Right lobe of liver (tissue), 6 donors: ENCODE measurements around the gene INPP4B. TPM values are rescaled to one million over a fixed set of nuclear protein-coding genes. Genes with fewer than 3 reads are reported as not detected.

ENCODE experiments used
- ATAC-seq, 4 donors: fragments of 200-7000 bp; cut with Tn5 transposase; one replicate each; pipeline ENCODE4 v1.9.1; 2020; ENCODE audit warnings: mild to moderate bottlenecking in 4 of 4, moderate library complexity in 4 of 4
- DNase-seq, 3 donors: peaks; one replicate each; pipeline ENCODE4 v3.0.0-alpha.2; 2020
- H3K27ac ChIP-seq, 3 donors: fragments of 200-600 bp; one replicate each; pipeline ENCODE4 v1.8.0; 2022
- H3K27me3 ChIP-seq, 2 donors: fragments of 200-600 bp; one replicate each; pipeline ENCODE4 v1.8.0; 2022
- H3K36me3 ChIP-seq, 4 donors: fragments of 200-600 bp; sonication (generic) in 1 of 4; one replicate each; pipeline versions ENCODE4 v1.5.1 to v1.8.0; 2017 to 2022; ENCODE audit warnings: control low read depth in 1 of 4
- H3K4me1 ChIP-seq, 4 donors: fragments of 200-600 bp; sonication (generic) in 1 of 4; one replicate each; pipeline versions ENCODE4 v1.5.1 to v1.8.0; 2017 to 2022; ENCODE audit warnings: control low read depth in 1 of 4
- H3K4me3 ChIP-seq, 3 donors: fragments of 200-600 bp; one replicate each; pipeline ENCODE4 v1.8.0; 2022
- H3K9me3 ChIP-seq, 4 donors: fragments of 200-600 bp; sonication (generic) in 1 of 4; one replicate each; pipeline versions ENCODE4 v1.5.1 to v1.8.0; 2017 to 2022; ENCODE audit warnings: control low read depth in 1 of 4
- POLR2A ChIP-seq: fragments of 450-650 bp; IDR thresholded peaks from one replicate; pipeline ENCODE4 v1.6.1; 2017; ENCODE audit warnings: antibody characterized with exemption, mild to moderate bottlenecking
- WGBS: methylation state at CpG from one replicate; pipeline ENCODE4 v1.1.6; 2018; ENCODE audit warnings: low coverage, low lambda C conversion rate; ENCODE audit not compliant: insufficient coverage; ENCODE audit errors: missing lambda C conversion rate; 5-methylcytosine and 5-hydroxymethylcytosine counted together
- intact Hi-C, 2 donors: fragments of 100-400 bp; cut with DNase I; formaldehyde crosslinking; loops; one replicate each; pipeline versions ENCODE4 v1.11.2 to v1.14.1; 2022
- total RNA-seq, 6 experiments: library from RNA; depleted of rRNA in 2 of 6; stranded (reverse); fragments of >200 nt in 2 of 6; fragmentation: NEBNext Ultra II Directional in 3 of 6; extraction: Animal tissue kit (Norgen Biotek cat#: 25700) in 3 of 6; gene quantifications; one replicate each; pipeline versions ENCODE4 v1.1.0 to v1.2.4, GENCODE V29; 2016 to 2023
- TF ChIP-seq, protein P1 (sequence below), 4 donors: fragments of 200-600 bp in 3 of 4; fragments of 450-650 bp in 1 of 4; IDR thresholded peaks; one replicate each; pipeline versions ENCODE4 v1.5.1 to v1.8.0; 2016 to 2022; ENCODE audit warnings: antibody characterized with exemption in 4 of 4, mild to moderate bottlenecking in 2 of 4
- donor health status: DM: no; HTN: yes; CAD: no.
- donor health status: DM: no; HTN: no; CAD: no.
- donor health status: DM: no; HTN: no; CAD: no.
- donor health status: DM: no; HTN: yes; CAD: no.
- donor health status: DM: no; HTN: yes; CAD: no.

Gene INPP4B
- total RNA-seq, 6 experiments from 2014 or later = 0.73 to 5.0 (median 1.6) TPM

DNA sequence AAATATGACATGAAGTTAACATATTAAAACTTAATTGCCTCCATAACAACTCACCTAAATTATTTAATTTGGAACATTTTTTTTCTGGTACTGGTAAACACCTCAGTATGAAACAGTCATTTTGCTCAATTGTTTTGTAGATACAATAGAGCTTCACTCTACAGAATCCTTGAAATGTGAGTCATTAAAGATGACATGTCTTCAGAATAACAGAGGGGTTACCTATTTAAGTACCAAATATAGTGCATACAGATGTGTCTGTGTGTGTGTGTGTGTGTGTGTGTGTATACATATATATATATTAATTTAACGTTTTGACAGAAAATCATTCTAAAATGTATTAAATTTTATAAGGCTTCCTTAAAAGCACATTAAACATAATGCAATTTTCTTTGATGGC, 297.6 kb downstream of the INPP4B start:
- H3K4me3 ChIP-seq = no peak overlapping the region
- H3K4me1 ChIP-seq = no peaks in the 10 kb centered on the region
- no peak overlapping the region for H3K27ac ChIP-seq
- no peak for DNase-seq
- H3K36me3 ChIP-seq = no peaks in the 10 kb centered on the region
- intact Hi-C loops = no loop called here
- 0% methylated on average over 1 of the region's 1 CpG for WGBS
- TF ChIP-seq, protein P1, sequence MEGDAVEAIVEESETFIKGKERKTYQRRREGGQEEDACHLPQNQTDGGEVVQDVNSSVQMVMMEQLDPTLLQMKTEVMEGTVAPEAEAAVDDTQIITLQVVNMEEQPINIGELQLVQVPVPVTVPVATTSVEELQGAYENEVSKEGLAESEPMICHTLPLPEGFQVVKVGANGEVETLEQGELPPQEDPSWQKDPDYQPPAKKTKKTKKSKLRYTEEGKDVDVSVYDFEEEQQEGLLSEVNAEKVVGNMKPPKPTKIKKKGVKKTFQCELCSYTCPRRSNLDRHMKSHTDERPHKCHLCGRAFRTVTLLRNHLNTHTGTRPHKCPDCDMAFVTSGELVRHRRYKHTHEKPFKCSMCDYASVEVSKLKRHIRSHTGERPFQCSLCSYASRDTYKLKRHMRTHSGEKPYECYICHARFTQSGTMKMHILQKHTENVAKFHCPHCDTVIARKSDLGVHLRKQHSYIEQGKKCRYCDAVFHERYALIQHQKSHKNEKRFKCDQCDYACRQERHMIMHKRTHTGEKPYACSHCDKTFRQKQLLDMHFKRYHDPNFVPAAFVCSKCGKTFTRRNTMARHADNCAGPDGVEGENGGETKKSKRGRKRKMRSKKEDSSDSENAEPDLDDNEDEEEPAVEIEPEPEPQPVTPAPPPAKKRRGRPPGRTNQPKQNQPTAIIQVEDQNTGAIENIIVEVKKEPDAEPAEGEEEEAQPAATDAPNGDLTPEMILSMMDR (IDR thresholded peaks at IDR 0.05) = no peak
- no peak for TF ChIP-seq POLR2A
- ATAC-seq = no peak
- no peaks in the 10 kb centered on the region for H3K27me3 ChIP-seq
- H3K9me3 ChIP-seq = no peaks in the 10 kb centered on the region

DNA sequence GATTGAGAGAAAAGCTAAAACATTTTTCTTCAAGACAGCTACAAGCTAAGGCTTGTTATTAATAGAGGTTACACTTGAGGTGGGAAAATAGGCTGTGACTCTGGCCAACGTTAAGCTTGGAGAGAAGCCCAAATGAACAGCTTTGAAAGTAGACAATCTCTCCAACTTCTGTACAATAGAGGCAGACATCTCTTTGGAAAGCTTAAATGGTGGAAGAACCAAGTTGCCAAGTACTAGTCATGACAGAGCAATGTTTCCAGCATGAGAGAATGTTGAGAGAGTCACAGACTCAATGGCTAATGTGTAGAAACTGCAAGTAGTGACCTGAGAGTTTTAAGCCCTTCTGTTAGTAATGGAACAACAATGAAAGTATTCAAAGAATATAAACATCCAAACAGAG, 298.1 kb downstream of the INPP4B start:
- Histone ChIP-seq H3K27me3 (no peaks in the 10 kb centered on the region), H3K27ac (no peak overlapping the region), H3K4me3 (no peak overlapping the region), H3K4me1 (no peaks in the 10 kb centered on the region), H3K9me3 (no peaks in the 10 kb centered on the region), H3K36me3 (no peaks in the 10 kb centered on the region)
- WGBS = 60% methylated on average over 1 of the region's 1 CpG
- no peak for DNase-seq
- intact Hi-C loops = no loop called here
- TF ChIP-seq, protein P1 (IDR thresholded peaks at IDR 0.05) = no peak
- no peak for TF ChIP-seq POLR2A
- ATAC-seq = no peak

DNA sequence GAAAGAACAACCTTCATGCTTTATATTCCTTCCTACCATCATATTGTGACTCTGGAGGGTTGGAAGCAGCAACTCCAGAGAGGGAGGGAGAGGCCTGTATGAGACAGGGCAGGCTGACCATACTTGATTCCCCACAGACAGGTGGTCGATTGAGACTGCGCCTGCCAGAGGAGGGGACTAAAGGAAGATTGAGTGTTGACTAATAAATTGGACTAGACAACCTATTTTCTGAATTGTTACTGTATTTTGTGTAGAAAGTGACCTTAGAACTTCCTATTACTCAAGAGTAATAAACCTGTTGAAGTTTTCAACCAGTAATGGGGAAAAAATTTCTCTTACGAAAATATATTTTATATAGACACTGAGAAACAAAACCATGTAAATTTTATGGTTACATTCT, 301.5 kb downstream of the INPP4B start:
- no peak for DNase-seq
- H3K4me3 ChIP-seq = no peak overlapping the region

DNA sequence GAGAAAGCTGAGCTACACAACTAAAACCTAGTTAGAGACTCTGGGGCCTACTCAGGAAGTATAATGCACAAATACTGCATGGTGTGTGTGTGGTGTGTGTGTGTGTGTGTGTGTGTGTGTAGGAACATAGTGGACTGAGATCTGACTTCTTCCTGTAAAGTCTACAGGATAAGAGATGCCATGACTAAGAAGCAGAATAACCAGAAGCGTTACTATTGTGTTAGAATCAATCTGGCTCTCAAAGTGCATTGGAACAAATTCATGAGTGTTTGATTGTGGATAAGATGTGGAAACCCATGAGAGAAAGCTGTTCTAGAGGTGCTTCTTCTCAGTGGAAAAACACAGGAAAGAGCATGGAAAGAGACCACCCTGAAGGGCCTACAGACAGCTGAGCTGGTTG, 302.1 kb downstream of the INPP4B start:
- Histone ChIP-seq H3K27ac (no peak overlapping the region), H3K9me3 (no peaks in the 10 kb centered on the region), H3K4me3 (no peak overlapping the region), H3K27me3 (no peaks in the 10 kb centered on the region), H3K4me1 (no peaks in the 10 kb centered on the region), H3K36me3 (no peaks in the 10 kb centered on the region)
- DNase-seq (no peak), ATAC-seq (no peak)
- WGBS = 88% methylated on average over 1 of the region's 1 CpG
- no peak for TF ChIP-seq POLR2A
- TF ChIP-seq, protein P1 (IDR thresholded peaks at IDR 0.05) = no peak
- intact Hi-C loops = no loop called here

More for the DNA sequence above, 301.5 kb downstream of the INPP4B start:
- intact Hi-C loops = no loop called here
- ATAC-seq = no peak
- 78% methylated on average over 3 of the region's 3 CpGs for WGBS
- no peaks in the 10 kb centered on the region for H3K9me3 ChIP-seq
- no peak overlapping the region for H3K27ac ChIP-seq
- no peaks in the 10 kb centered on the region for H3K4me1 ChIP-seq
- no peaks in the 10 kb centered on the region for H3K36me3 ChIP-seq
- TF ChIP-seq POLR2A = no peak
- TF ChIP-seq, protein P1 (IDR thresholded peaks at IDR 0.05) = no peak
- H3K27me3 ChIP-seq = no peaks in the 10 kb centered on the region

DNA sequence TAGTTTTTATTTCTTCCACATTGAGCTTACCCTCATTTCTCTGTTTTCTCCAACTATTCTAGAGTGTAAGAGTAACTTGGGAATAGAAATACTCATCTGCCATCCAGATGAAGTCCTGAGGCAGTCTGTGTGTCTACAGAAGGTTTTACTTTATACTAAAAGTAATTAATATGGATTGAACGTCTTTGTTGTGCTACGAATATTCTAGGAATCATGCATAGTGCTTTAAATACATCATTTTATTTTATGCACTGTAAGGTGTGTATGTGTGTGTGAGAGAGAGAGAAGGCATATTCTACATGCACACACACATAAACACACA, 305.7 kb downstream of the INPP4B start:
- Histone ChIP-seq H3K27ac (no peak overlapping the region), H3K27me3 (no peaks in the 10 kb centered on the region), H3K9me3 (no peaks in the 10 kb centered on the region), H3K36me3 (no peaks in the 10 kb centered on the region), H3K4me1 (no peaks in the 10 kb centered on the region), H3K4me3 (no peak overlapping the region)
- TF ChIP-seq, protein P1 (IDR thresholded peaks at IDR 0.05) = no peak
- TF ChIP-seq POLR2A = no peak
- intact Hi-C loops = no loop called here
- 71% methylated on average over 2 of the region's 2 CpGs for WGBS
- DNase-seq = no peak
- ATAC-seq = no peak
